Measurements from ENCODE around the gene PIAS1.
"Not testable (repeated sequence)": the region's sequence is repeated elsewhere in the genome, so short reads cannot be mapped to it uniquely, and the experiment has no call there.

PIAS1 gene

GRCh38 chr15:68114840-68115239 lies 60.7 kb downstream of the PIAS1 start:
- DNase-seq (ENCODE audit: low read depth in 3 of 3), result no peak

DNA sequence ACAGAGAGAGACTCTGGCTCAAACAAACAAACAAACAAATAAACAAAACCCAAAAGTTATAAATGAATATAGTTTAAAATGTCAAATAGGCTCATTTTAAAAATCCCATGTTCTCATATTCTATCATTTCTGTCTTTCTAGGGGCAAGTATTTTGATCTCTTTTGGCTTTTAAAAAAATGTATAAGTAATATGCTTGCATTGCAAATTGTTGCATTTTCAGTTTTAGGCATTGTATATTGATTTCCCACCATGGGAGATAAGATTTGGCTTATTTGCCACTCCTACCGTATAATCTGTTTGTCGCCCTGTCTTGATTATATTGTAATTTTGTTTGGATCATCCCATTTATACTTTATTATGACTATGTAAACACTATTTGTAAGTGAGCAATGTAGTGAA lies 70.6 kb downstream of the PIAS1 start:
- DNase-seq (ENCODE audit: low read depth in 3 of 3), result no peak

DNA sequence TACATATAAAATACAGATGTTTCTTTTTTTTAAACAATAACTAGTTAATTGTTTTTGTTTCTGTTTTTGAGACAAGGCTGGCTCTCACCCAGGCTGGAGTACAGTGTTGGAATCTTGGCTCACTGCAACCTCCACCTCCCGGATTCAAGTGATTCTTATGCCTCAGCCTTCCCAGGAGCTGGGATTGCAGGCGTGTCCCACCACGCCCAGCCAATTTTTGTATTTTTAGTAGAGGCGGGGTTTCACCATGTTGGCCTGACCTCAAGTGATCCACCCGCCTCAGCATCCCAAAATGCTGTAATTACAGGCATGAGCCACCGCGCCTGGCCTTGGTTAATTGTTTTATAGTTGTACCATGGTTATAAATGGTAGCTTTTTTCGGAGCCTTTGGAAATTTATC lies 72.3 kb downstream of the PIAS1 start:
- no peak for DNase-seq (ENCODE audit: low read depth in 3 of 3)

DNA sequence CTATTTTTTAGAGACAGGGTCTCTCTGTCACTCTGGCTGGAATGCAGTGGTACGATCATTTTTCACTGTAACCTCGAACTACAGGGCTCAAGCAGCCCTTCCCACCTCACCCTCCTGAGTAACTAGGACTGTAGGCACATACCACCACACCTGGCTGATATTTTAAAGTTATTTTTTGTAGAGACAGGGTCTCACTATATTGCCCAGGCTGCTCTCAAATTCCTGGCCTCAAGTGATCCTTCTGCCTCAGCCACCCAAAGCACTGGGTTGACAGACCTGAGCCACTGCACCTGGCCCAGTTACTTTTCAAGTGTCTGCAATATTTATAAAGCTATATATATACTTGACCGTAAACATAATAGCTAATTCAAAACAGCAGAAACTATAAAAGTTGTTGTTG lies 75.0 kb downstream of the PIAS1 start:
- DNase-seq (ENCODE audit: low read depth in 3 of 3), result no peak

DNA sequence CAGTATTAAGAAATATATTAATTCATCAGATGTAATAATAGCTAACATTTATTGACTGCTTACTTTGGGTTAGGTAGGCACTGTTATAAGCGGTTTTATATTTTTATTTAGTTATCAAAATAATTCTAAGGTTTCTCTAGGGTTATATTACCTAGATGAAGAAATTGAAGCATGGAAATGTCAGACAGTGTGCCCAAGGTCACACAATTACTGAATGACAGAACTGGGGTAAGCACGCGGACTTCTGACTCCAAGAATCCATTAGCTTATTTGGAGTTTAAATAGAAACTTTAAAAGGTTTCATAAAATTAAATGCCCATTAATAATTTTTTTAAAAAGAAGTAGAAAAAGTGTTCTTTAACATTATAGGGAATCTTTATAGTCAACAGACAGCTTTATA lies 76.7 kb downstream of the PIAS1 start:
- DNase-seq (ENCODE audit: low read depth in 3 of 3), result no peak

DNA sequence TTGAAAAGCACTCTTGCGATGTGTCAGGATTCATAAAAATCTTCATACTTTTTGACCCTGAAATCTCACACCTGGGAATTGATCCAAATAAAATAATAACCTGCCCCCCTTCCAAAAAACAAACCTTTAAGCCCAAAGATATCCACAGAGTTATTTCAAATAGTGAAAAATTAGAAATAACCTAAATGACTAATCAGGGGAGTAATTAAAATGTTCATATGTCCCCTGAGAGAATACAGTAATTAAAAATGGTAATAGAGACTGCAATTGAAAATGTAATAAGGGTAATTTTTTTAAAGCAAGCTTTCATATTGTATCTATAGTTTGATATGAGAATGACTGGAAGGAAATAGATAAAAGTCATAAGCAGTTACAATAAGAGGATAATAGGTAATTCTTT lies 83.0 kb downstream of the PIAS1 start:
- DNase-seq (ENCODE audit: low read depth in 3 of 3), result no peak

- DNase-seq (ENCODE audit: low read depth in 3 of 3), result no peak
These were observed 89.0 kb downstream of the PIAS1 start for GRCh38 chr15:68143129-68143528.

GRCh38 chr15:68143785-68144184 lies 89.7 kb downstream of the PIAS1 start:
- DNase-seq (ENCODE audit: low read depth in 3 of 3), result no peak

GRCh38 chr15:68145706-68146105 lies 91.6 kb downstream of the PIAS1 start:
- DNase-seq (ENCODE audit: low read depth in 3 of 3), result no peak

DNA sequence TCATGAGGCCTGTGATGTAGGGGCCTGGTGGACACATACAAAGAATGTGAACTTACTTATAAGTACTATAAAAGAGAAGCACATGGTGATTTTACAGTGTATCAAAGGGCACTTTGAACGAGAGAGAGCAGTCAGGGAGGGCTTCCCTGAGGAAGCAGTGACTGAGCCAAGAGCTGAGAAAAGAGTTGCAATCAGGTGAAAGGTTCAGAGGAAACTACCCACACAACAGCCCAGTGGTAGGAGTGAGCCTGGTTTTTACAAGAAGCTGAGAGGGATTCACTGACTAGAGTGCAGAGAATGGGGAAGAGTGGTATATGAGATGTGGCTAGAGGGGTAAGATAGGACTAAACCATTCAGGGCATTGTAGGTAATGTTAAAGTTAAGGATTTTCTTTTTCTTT lies 93.9 kb downstream of the PIAS1 start:
- no peak for DNase-seq (ENCODE audit: low read depth in 3 of 3)

DNA sequence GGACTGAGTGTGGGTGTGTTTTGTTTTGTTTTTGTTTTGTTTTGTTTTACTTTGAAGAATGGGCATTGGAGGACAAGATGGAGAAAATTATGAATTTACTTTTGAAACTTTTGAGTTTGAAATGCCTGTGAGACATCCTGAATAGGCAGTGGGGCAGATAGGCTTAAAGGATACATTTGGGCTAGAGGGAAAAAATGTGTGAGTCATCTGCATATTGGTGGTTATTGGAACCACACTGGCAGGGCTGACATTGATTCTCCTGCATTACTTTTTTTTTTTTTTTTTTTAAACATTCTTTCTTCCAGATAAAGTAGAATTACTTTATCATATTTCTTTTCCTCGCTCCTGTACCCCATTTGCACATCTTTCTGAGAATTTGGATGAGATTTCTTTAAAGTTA lies 94.9 kb downstream of the PIAS1 start:
- no peak for DNase-seq (ENCODE audit: low read depth in 3 of 3)

DNA sequence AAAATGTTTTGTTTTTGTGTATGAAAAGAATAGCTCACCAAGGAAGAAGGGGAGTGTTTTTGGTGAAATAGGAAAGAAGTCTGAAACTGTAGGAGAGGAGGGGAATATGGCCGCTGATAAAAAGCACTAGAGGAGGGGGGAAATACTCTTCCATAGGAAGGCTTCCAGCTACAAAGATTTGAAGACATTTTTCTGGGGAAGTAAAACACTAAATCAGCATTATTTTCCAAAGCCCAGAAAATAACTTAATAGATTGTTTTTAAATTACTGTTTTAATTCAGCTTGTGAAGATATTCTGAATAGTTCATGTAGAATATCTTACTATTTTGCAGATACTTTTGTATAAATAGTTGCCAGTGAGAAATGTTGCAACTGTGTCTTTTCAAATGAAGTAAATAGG lies 96.1 kb downstream of the PIAS1 start:
- no peak for DNase-seq (ENCODE audit: low read depth in 3 of 3)

DNA sequence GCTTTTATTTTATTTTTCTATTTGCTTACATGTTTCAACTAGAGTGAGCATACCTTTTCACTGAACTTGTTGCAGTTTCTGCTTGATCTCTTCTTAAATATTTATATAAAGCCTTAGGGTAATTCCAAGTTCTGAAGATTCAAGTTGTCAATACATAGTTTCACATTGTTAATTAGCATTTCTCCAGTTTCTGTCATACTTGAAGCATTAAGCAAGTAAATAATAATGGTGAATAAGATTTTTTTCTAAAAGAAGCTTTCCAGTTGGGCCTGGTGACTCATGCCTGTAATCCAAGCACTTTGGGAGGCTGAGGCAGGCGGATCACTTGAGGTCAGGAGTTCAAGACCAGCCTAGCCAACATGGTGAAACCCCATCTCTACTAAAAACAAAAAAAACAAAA lies 97.2 kb downstream of the PIAS1 start:
- no peak for DNase-seq (ENCODE audit: low read depth in 3 of 3)

GRCh38 chr15:68152342-68152741 lies 98.2 kb downstream of the PIAS1 start:
- no peak for DNase-seq (ENCODE audit: low read depth in 3 of 3)

GRCh38 chr15:68154923-68155559 lies 100.9 kb downstream of the PIAS1 start:
- DNase-seq (ENCODE audit: low read depth in 3 of 3), result peak in 1 of 3 experiments; percentile 4

- DNase-seq (ENCODE audit: low read depth in 3 of 3), result no peak
These were observed 103.0 kb downstream of the PIAS1 start for GRCh38 chr15:68157074-68157473.

DNA sequence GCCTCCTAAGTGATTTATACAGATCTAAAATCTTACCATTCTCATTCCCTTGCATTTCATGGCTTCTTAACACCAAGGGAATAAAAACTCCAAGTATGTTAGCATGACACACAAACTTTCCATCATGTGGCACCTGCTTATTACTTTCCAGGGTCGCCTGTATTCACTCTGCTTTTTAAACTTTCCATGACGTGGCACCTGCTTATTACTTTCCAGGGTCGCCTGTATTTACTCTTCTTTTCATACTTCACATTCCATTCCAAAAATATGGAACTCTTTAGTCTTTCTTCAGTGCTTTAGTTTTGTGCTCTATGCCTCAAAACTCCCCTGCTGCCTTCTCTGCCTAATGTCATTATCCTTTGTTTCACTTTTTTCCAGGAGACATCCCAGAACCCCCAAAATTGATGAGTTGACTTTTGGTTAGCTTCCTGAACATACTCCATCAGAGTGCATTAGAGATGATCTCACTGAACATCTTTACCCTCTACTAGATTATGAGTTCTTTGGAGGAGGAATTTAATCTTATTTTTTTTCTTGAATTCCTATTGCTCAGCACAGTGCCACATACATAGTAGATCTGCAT lies 104.0 kb downstream of the PIAS1 start:
- DNase-seq (ENCODE audit: low read depth in 3 of 3), result no peak

GRCh38 chr15:68163191-68163590 lies 109.1 kb downstream of the PIAS1 start:
- DNase-seq (ENCODE audit: low read depth in 3 of 3), result no peak

GRCh38 chr15:68166847-68167246 lies 112.7 kb downstream of the PIAS1 start:
- no peak for DNase-seq (ENCODE audit: low read depth in 3 of 3)

DNA sequence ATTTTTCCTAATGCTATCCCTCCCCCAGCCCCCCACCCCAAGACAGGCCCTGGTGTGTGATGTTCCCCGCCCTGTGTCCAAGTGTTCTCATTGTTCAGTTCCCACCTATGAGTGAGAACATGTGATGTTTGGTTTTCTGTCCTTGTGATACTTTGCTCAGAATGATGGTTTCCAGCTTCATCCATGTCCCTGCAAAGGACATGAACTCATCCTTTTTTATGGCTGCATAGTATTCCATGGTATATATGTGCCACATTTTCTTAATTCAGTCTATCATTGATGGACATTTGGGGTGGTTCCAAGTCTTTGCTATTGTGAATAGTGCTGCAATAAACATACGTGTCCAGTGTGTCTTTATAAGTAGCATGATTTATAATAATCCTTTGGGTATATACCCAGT lies 117.9 kb downstream of the PIAS1 start:
- not testable (repeated sequence) for DNase-seq (ENCODE audit: low read depth in 3 of 3)

- DNase-seq (ENCODE audit: low read depth in 3 of 3), result no peak
These were observed 119.0 kb downstream of the PIAS1 start for GRCh38 chr15:68173119-68173518.

DNA sequence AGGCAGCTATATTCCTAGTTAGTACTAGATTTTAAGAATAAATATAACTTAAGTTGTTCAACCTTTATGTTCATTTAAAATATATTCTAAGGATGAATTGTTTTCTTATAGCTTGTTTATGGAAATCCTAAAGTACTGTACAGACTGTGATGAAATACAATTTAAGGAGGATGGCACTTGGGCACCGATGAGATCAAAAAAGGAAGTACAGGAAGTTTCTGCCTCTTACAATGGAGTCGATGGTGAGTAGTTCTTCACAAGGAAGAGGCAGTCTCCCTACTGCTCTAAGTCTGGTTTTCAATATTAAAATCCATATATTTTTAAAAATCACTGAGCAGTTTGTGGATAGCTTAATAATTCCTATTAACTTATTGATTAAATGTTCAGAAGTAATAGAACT lies 121.4 kb downstream of the PIAS1 start:
- DNase-seq (ENCODE audit: low read depth in 3 of 3), result no peak

- no peak for DNase-seq (ENCODE audit: low read depth in 3 of 3)
These were observed 122.5 kb downstream of the PIAS1 start for GRCh38 chr15:68176601-68177000.

GRCh38 chr15:68177742-68178141 lies 123.6 kb downstream of the PIAS1 start:
- DNase-seq (ENCODE audit: low read depth in 3 of 3), result no peak

Data from stimulated activated CD4-positive, alpha-beta T cell treated with anti-CD3 and anti-CD28 coated beads, TNF-alpha, amount 100 ng/mL, for 24 hours (primary cell).